HepG2 (cell line): Measurements from ENCODE around the gene PHF10. TPM values are rescaled to one million over a fixed set of nuclear protein-coding genes. Genes with fewer than 3 reads are reported as not detected.
A peak's percentile ranks its signal among the peaks of the same experiment; 100 is the strongest.

ENCODE experiments used
- AHR ChIP-seq: IDR thresholded peaks from 2 replicates; pipeline ENCODE4 v1.6.1; 2018; ENCODE audit warnings: missing genetic modification reagents, missing compliant biosample characterization
- ARHGAP35 ChIP-seq: sonication (generic); formaldehyde crosslinking; IDR thresholded peaks from 2 replicates; pipeline ENCODE4 v1.9.0; 2022; ENCODE audit warnings: mild to moderate bottlenecking, inconsistent platforms, moderate library complexity, missing genetic modification reagents, borderline replicate concordance
- DRAP1 ChIP-seq: IDR thresholded peaks from 2 replicates; pipeline ENCODE4 v1.6.1; 2016; ENCODE audit warnings: missing genetic modification reagents, missing compliant biosample characterization
- FOXO1 ChIP-seq: sonication (generic); formaldehyde crosslinking; IDR thresholded peaks from 2 replicates; pipeline ENCODE4 v1.4.0; 2020; ENCODE audit warnings: missing genetic modification reagents
- GTF3A ChIP-seq: sonication (generic); formaldehyde crosslinking; conservative IDR thresholded peaks from 2 replicates; pipeline ENCODE4 v1.4.0; 2020; ENCODE audit warnings: mild to moderate bottlenecking, missing genetic modification reagents
- HCFC1 ChIP-seq: fragments of 150-350 bp; IDR thresholded peaks from 2 replicates; pipeline ENCODE4 v1.6.1; 2014; ENCODE audit warnings: low read depth, low read length
- HDAC6 ChIP-seq: fragments of 200-600 bp; sonication (generic); IDR thresholded peaks from 2 replicates; pipeline ENCODE4 v1.7.0; 2017; ENCODE audit warnings: mild to moderate bottlenecking, antibody characterized with exemption, low read length, low read depth
- KAT7 ChIP-seq: IDR thresholded peaks from 2 replicates; pipeline ENCODE4 v1.6.1; 2018; ENCODE audit warnings: borderline replicate concordance, missing compliant biosample characterization
- MAFF ChIP-seq: IDR thresholded peaks from 2 replicates; pipeline ENCODE4 v1.6.1; 2011; ENCODE audit warnings: low read depth, low read length, improper control_type of control experiment
- MEIS2 ChIP-seq: sonication (generic); formaldehyde crosslinking; IDR thresholded peaks from 2 replicates; pipeline ENCODE4 v1.9.0; 2021; ENCODE audit warnings: mild to moderate bottlenecking, missing genetic modification reagents
- MXD4 ChIP-seq: IDR thresholded peaks from 2 replicates; pipeline ENCODE4 v1.6.1; 2016; ENCODE audit warnings: mild to moderate bottlenecking, missing biosample characterization, missing genetic modification reagents
- NR1H2 ChIP-seq: sonication (generic); formaldehyde crosslinking; IDR thresholded peaks from 2 replicates; pipeline ENCODE4 v1.8.1; 2022; ENCODE audit warnings: low read depth, missing genetic modification reagents, borderline replicate concordance
- PHF21A ChIP-seq: sonication (generic); formaldehyde crosslinking; IDR thresholded peaks from 2 replicates; pipeline ENCODE4 v1.5.0; 2020; ENCODE audit warnings: mild to moderate bottlenecking, missing genetic modification reagents
- POLR2G ChIP-seq: fragments of 200-400 bp; formaldehyde crosslinking; IDR thresholded peaks from 2 replicates; pipeline ENCODE4 v1.6.1; 2018; ENCODE audit warnings: mild to moderate bottlenecking, low read depth, low read length, moderate library complexity
- RNF219 ChIP-seq: sonication (generic); formaldehyde crosslinking; IDR thresholded peaks from 2 replicates; pipeline ENCODE4 v1.5.0; 2020; ENCODE audit warnings: mild to moderate bottlenecking, missing genetic modification reagents
- ZNF20 ChIP-seq: sonication (generic); formaldehyde crosslinking; IDR thresholded peaks from 2 replicates; pipeline ENCODE4 v1.4.0; 2020; ENCODE audit warnings: mild to moderate bottlenecking, moderate library complexity, missing genetic modification reagents
- ZNF251 ChIP-seq: sonication (generic); formaldehyde crosslinking; IDR thresholded peaks from 2 replicates; pipeline ENCODE4 v1.9.0; 2021; ENCODE audit warnings: mild to moderate bottlenecking, missing genetic modification reagents
- ZNF326 ChIP-seq: sonication (generic); formaldehyde crosslinking; IDR thresholded peaks from 2 replicates; pipeline ENCODE4 v1.4.0; 2020; ENCODE audit warnings: missing genetic modification reagents, borderline replicate concordance
- ZNF468 ChIP-seq: sonication (generic); formaldehyde crosslinking; IDR thresholded peaks from 2 replicates; pipeline ENCODE4 v1.8.0; 2022; ENCODE audit warnings: mild to moderate bottlenecking, moderate library complexity, missing genetic modification reagents
- ZNF550 ChIP-seq: sonication (generic); formaldehyde crosslinking; IDR thresholded peaks from 2 replicates; pipeline ENCODE4 v1.4.0; 2020; ENCODE audit warnings: mild to moderate bottlenecking, missing genetic modification reagents, borderline replicate concordance
- ZNF83 ChIP-seq: sonication (generic); formaldehyde crosslinking; IDR thresholded peaks from 2 replicates; pipeline ENCODE4 v1.4.0; 2020; ENCODE audit warnings: missing genetic modification reagents, mild to moderate bottlenecking, borderline replicate concordance
- ZSCAN25 ChIP-seq: sonication (generic); formaldehyde crosslinking; IDR thresholded peaks from 2 replicates; pipeline ENCODE4 v1.8.0; 2022; ENCODE audit warnings: mild to moderate bottlenecking, missing genetic modification reagents
- polyA plus RNA-seq, 8 experiments: library from polyadenylated mRNA; depleted of rRNA in 3 of 8; stranded (reverse) in 7 of 8; unstranded in 1 of 8; fragments of >200 nt; fragmentation: Illumina TruSeq in 4 of 8; extraction: Trizol in 4 of 8; gene quantifications; 2 replicates each; pipeline versions ENCODE4 v1.2.1 to v1.2.3, GENCODE V29; 2011 to 2016; ENCODE audit warnings: low read depth in 4 of 8, missing spikeins in 1 of 8, mixed read lengths in 1 of 8; ENCODE audit not compliant: insufficient read depth in 1 of 8
- total RNA-seq, 5 experiments: library from RNA; depleted of rRNA; stranded (reverse); fragments of >200 nt; fragmentation: Illumina TruSeq; extraction: Trizol; gene quantifications; 2 replicates each; pipeline ENCODE4 v1.2.3, GENCODE V29; 2016; ENCODE audit warnings: low read depth in 1 of 5
- TF ChIP-seq, protein P1 (sequence below): IDR thresholded peaks from 2 replicates; pipeline ENCODE4 v1.6.1; 2016; ENCODE audit warnings: missing compliant biosample characterization, missing genetic modification reagents, borderline replicate concordance
- TF ChIP-seq, protein P2 (sequence below): IDR thresholded peaks from 2 replicates; pipeline ENCODE4 v1.6.1; 2012; ENCODE audit warnings: low read length, improper control_type of control experiment

The PHF10 gene
- total and polyA plus RNA-seq, 2 of the 13 experiments (the other 11 are each of a cell fraction or from before 2014, with no cell fraction given) = 42.1 to 84.1 TPM

- TF ChIP-seq, protein P1, sequence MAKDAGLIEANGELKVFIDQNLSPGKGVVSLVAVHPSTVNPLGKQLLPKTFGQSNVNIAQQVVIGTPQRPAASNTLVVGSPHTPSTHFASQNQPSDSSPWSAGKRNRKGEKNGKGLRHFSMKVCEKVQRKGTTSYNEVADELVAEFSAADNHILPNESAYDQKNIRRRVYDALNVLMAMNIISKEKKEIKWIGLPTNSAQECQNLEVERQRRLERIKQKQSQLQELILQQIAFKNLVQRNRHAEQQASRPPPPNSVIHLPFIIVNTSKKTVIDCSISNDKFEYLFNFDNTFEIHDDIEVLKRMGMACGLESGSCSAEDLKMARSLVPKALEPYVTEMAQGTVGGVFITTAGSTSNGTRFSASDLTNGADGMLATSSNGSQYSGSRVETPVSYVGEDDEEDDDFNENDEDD (CRISPR knock-in tag) = peak; percentile 84; the same call in 1 of the 2 replicates
- TF ChIP-seq POLR2G (peak; percentile 86), ARHGAP35 (CRISPR knock-in tag) (peak; percentile 98), DRAP1 (CRISPR knock-in tag) (no peak), MXD4 (CRISPR knock-in tag) (no peak; the same call in 1 of the 2 replicates), HDAC6 (0 out of 2 replicates have a peak, but pooled peaks have one; percentile 16), ZNF20 (peak; percentile 90; the same call in 1 of the 2 replicates), MAFF (no peak), ZSCAN25 (CRISPR knock-in tag) (peak; percentile 80), KAT7 (CRISPR knock-in tag) (peak; percentile 97), PHF21A (CRISPR knock-in tag) (no peak), ZNF468 (CRISPR knock-in tag) (peak; percentile 90; the same call in 1 of the 2 replicates), MEIS2 (0 out of 2 replicates have a peak, but pooled peaks have one; percentile 39), RNF219 (CRISPR knock-in tag) (no peak), FOXO1 (CRISPR knock-in tag) (peak; percentile 74; the same call in 1 of the 2 replicates), AHR (no peak; the same call in 1 of the 2 replicates), NR1H2 (CRISPR knock-in tag) (peak; percentile 91; the same call in 1 of the 2 replicates), HCFC1 (peak; percentile 4; the same call in 1 of the 2 replicates), ZNF83 (CRISPR knock-in tag) (0 out of 2 replicates have a peak, but pooled peaks have one; percentile 33), ZNF326 (CRISPR knock-in tag) (no peak), GTF3A (CRISPR knock-in tag) (no peak), ZNF251 (no peak), ZNF550 (no peak)
- TF ChIP-seq, protein P2, sequence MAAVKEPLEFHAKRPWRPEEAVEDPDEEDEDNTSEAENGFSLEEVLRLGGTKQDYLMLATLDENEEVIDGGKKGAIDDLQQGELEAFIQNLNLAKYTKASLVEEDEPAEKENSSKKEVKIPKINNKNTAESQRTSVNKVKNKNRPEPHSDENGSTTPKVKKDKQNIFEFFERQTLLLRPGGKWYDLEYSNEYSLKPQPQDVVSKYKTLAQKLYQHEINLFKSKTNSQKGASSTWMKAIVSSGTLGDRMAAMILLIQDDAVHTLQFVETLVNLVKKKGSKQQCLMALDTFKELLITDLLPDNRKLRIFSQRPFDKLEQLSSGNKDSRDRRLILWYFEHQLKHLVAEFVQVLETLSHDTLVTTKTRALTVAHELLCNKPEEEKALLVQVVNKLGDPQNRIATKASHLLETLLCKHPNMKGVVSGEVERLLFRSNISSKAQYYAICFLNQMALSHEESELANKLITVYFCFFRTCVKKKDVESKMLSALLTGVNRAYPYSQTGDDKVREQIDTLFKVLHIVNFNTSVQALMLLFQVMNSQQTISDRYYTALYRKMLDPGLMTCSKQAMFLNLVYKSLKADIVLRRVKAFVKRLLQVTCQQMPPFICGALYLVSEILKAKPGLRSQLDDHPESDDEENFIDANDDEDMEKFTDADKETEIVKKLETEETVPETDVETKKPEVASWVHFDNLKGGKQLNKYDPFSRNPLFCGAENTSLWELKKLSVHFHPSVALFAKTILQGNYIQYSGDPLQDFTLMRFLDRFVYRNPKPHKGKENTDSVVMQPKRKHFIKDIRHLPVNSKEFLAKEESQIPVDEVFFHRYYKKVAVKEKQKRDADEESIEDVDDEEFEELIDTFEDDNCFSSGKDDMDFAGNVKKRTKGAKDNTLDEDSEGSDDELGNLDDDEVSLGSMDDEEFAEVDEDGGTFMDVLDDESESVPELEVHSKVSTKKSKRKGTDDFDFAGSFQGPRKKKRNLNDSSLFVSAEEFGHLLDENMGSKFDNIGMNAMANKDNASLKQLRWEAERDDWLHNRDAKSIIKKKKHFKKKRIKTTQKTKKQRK = no peak
Observed at GRCh38 chr6:169724494-169725124, at the start of gene PHF10 (continued).
